Measurements from ENCODE around the gene OR51F1.

The OR51F1 gene

GRCh38 chr11:4768094-4768493, 1.6 kb downstream of the OR51F1 start:
- H3K14ac ChIP-seq (ENCODE audit: low read length in 2 of 2) = no peak overlapping the region
- no peaks in the 10 kb centered on the region for H3K4me1 ChIP-seq (ENCODE audit: control insufficient read depth, insufficient read depth, low read depth, low read length)

GRCh38 chr11:4766420-4767043, 3.2 kb downstream of the OR51F1 start:
- no peak overlapping the region for H2BK120ac ChIP-seq (ENCODE audit: low read depth, low read length)
- no peaks in the 10 kb centered on the region for H3K27me3 ChIP-seq (ENCODE audit: control insufficient read depth in 1 of 2, insufficient read depth in 1 of 2, low read length in 2 of 2)
- H3K18ac ChIP-seq (ENCODE audit: low read depth in 1 of 2, low read length in 2 of 2) = no peak overlapping the region
- no peak overlapping the region for H2BK5ac ChIP-seq (ENCODE audit: low read depth, low read length, poor library complexity, severe bottlenecking)
- DNase-seq = no peak
- H4K8ac ChIP-seq (ENCODE audit: low read length) = no peak overlapping the region
- H3K36me3 ChIP-seq (ENCODE audit: control insufficient read depth in 1 of 2, insufficient read depth in 2 of 2, low read depth in 1 of 2, low read length in 2 of 2) = no peaks in the 10 kb centered on the region
- 17% methylated on average over 1 of the region's 6 CpGs for WGBS
- H2AK5ac ChIP-seq (ENCODE audit: low read length, severe bottlenecking) = no peak overlapping the region
- no peaks in the 10 kb centered on the region for H3K9me3 ChIP-seq (ENCODE audit: control insufficient read depth, low read length)
- no peak overlapping the region for H3K4ac ChIP-seq (ENCODE audit: low read depth in 1 of 2, low read length in 2 of 2)
- H3K4me3 ChIP-seq (ENCODE audit: insufficient read depth in 1 of 2, low read depth in 1 of 2, low read length in 2 of 2) = no peak overlapping the region
- H3K27ac ChIP-seq (ENCODE audit: low read length, poor library complexity, severe bottlenecking) = no peak overlapping the region
- H2BK12ac ChIP-seq (ENCODE audit: low read length in 2 of 2) = no peak overlapping the region
- no peaks in the 10 kb centered on the region for H3K4me1 ChIP-seq (ENCODE audit: control insufficient read depth, insufficient read depth, low read depth, low read length)
- H3K9ac ChIP-seq (ENCODE audit: low read length) = no peak overlapping the region
- H3K4me2 ChIP-seq (ENCODE audit: low read length, poor library complexity, severe bottlenecking) = no peak overlapping the region
- H2BK15ac ChIP-seq (ENCODE audit: low read depth, poor library complexity, severe bottlenecking) = no peak overlapping the region
- H2AFZ ChIP-seq (ENCODE audit: low read depth, low read length) = no peak overlapping the region
- H3K23ac ChIP-seq (ENCODE audit: low read length in 2 of 2) = no peak overlapping the region
- no peak overlapping the region for H4K91ac ChIP-seq (ENCODE audit: low read length)
- no peaks in the 10 kb centered on the region for H3K79me1 ChIP-seq (replicated peaks; ENCODE audit: low read length, poor library complexity, severe bottlenecking)
- no peak overlapping the region for H3K14ac ChIP-seq (ENCODE audit: low read length in 2 of 2)

More at GRCh38 chr11:4768094-4768493, 1.6 kb downstream of the OR51F1 start:
- Histone ChIP-seq H3K27me3 (ENCODE audit: control insufficient read depth in 1 of 2, insufficient read depth in 1 of 2, low read length in 2 of 2) (no peaks in the 10 kb centered on the region), H3K9ac (ENCODE audit: low read length) (no peak overlapping the region), H3K27ac (ENCODE audit: low read length, poor library complexity, severe bottlenecking) (no peak overlapping the region), H2BK12ac (ENCODE audit: low read length in 2 of 2) (no peak overlapping the region), H2BK15ac (ENCODE audit: low read depth, poor library complexity, severe bottlenecking) (no peak overlapping the region), H3K79me1 (replicated peaks; ENCODE audit: low read length, poor library complexity, severe bottlenecking) (no peaks in the 10 kb centered on the region), H3K18ac (ENCODE audit: low read depth in 1 of 2, low read length in 2 of 2) (no peak overlapping the region), H3K4me3 (ENCODE audit: insufficient read depth in 1 of 2, low read depth in 1 of 2, low read length in 2 of 2) (no peak overlapping the region), H2BK120ac (ENCODE audit: low read depth, low read length) (no peak overlapping the region), H3K4me2 (ENCODE audit: low read length, poor library complexity, severe bottlenecking) (no peak overlapping the region), H4K8ac (ENCODE audit: low read length) (no peak overlapping the region), H2AFZ (ENCODE audit: low read depth, low read length) (no peak overlapping the region), H3K23ac (ENCODE audit: low read length in 2 of 2) (no peak overlapping the region), H3K36me3 (ENCODE audit: control insufficient read depth in 1 of 2, insufficient read depth in 2 of 2, low read depth in 1 of 2, low read length in 2 of 2) (no peaks in the 10 kb centered on the region), H3K9me3 (ENCODE audit: control insufficient read depth, low read length) (no peaks in the 10 kb centered on the region), H2AK5ac (ENCODE audit: low read length, severe bottlenecking) (no peak overlapping the region), H2BK5ac (ENCODE audit: low read depth, low read length, poor library complexity, severe bottlenecking) (no peak overlapping the region), H3K4ac (ENCODE audit: low read depth in 1 of 2, low read length in 2 of 2) (no peak overlapping the region), H4K91ac (ENCODE audit: low read length) (no peak overlapping the region)
- no peak for DNase-seq

- Histone ChIP-seq H2BK5ac (ENCODE audit: low read depth, low read length, poor library complexity, severe bottlenecking) (no peak overlapping the region), H3K36me3 (ENCODE audit: control insufficient read depth in 1 of 2, insufficient read depth in 2 of 2, low read depth in 1 of 2, low read length in 2 of 2) (no peaks in the 10 kb centered on the region), H3K18ac (ENCODE audit: low read depth in 1 of 2, low read length in 2 of 2) (no peak overlapping the region), H3K23ac (ENCODE audit: low read length in 2 of 2) (no peak overlapping the region), H3K4me3 (ENCODE audit: insufficient read depth in 1 of 2, low read depth in 1 of 2, low read length in 2 of 2) (no peak overlapping the region), H3K9me3 (ENCODE audit: control insufficient read depth, low read length) (no peaks in the 10 kb centered on the region), H3K79me1 (replicated peaks; ENCODE audit: low read length, poor library complexity, severe bottlenecking) (no peaks in the 10 kb centered on the region), H2AFZ (ENCODE audit: low read depth, low read length) (no peak overlapping the region), H2AK5ac (ENCODE audit: low read length, severe bottlenecking) (no peak overlapping the region), H2BK15ac (ENCODE audit: low read depth, poor library complexity, severe bottlenecking) (no peak overlapping the region), H4K91ac (ENCODE audit: low read length) (no peak overlapping the region), H3K9ac (ENCODE audit: low read length) (no peak overlapping the region), H3K27me3 (ENCODE audit: control insufficient read depth in 1 of 2, insufficient read depth in 1 of 2, low read length in 2 of 2) (no peaks in the 10 kb centered on the region), H3K27ac (ENCODE audit: low read length, poor library complexity, severe bottlenecking) (no peak overlapping the region), H3K4me2 (ENCODE audit: low read length, poor library complexity, severe bottlenecking) (no peak overlapping the region), H4K8ac (ENCODE audit: low read length) (no peak overlapping the region), H3K14ac (ENCODE audit: low read length in 2 of 2) (no peak overlapping the region), H3K4ac (ENCODE audit: low read depth in 1 of 2, low read length in 2 of 2) (no peak overlapping the region), H3K4me1 (ENCODE audit: control insufficient read depth, insufficient read depth, low read depth, low read length) (no peaks in the 10 kb centered on the region), H2BK12ac (ENCODE audit: low read length in 2 of 2) (no peak overlapping the region), H2BK120ac (ENCODE audit: low read depth, low read length) (no peak overlapping the region)
- DNase-seq = no peak
- WGBS = 79% methylated on average over 2 of the region's 2 CpGs
These were observed 6.6 kb downstream of the OR51F1 start for GRCh38 chr11:4763096-4763495.

GRCh38 chr11:4751201-4751600, 18.5 kb downstream of the OR51F1 start:
- H3K4ac ChIP-seq (ENCODE audit: low read depth in 1 of 2, low read length in 2 of 2) = no peak overlapping the region

More at GRCh38 chr11:4751201-4751600, 18.5 kb downstream of the OR51F1 start:
- no peak overlapping the region for H3K18ac ChIP-seq (ENCODE audit: low read depth in 1 of 2, low read length in 2 of 2)
- H3K9me3 ChIP-seq (ENCODE audit: control insufficient read depth, low read length) = no peaks in the 10 kb centered on the region
- H3K9ac ChIP-seq (ENCODE audit: low read length) = no peak overlapping the region
- no peak for DNase-seq
- no peak overlapping the region for H2BK12ac ChIP-seq (ENCODE audit: low read length in 2 of 2)
- H2AK5ac ChIP-seq (ENCODE audit: low read length, severe bottlenecking) = no peak overlapping the region
- no peaks in the 10 kb centered on the region for H3K79me1 ChIP-seq (replicated peaks; ENCODE audit: low read length, poor library complexity, severe bottlenecking)
- no peak overlapping the region for H2BK5ac ChIP-seq (ENCODE audit: low read depth, low read length, poor library complexity, severe bottlenecking)
- no peaks in the 10 kb centered on the region for H3K4me1 ChIP-seq (ENCODE audit: control insufficient read depth, insufficient read depth, low read depth, low read length)
- no peak overlapping the region for H4K8ac ChIP-seq (ENCODE audit: low read length)
- no peaks in the 10 kb centered on the region for H3K36me3 ChIP-seq (ENCODE audit: control insufficient read depth in 1 of 2, insufficient read depth in 2 of 2, low read depth in 1 of 2, low read length in 2 of 2)
- 58% methylated on average over 1 of the region's 1 CpG for WGBS
- no peak overlapping the region for H2BK15ac ChIP-seq (ENCODE audit: low read depth, poor library complexity, severe bottlenecking)
- no peak overlapping the region for H2AFZ ChIP-seq (ENCODE audit: low read depth, low read length)
- H3K23ac ChIP-seq (ENCODE audit: low read length in 2 of 2) = no peak overlapping the region
- no peak overlapping the region for H3K4me3 ChIP-seq (ENCODE audit: insufficient read depth in 1 of 2, low read depth in 1 of 2, low read length in 2 of 2)
- H2BK120ac ChIP-seq (ENCODE audit: low read depth, low read length) = no peak overlapping the region
- no peaks in the 10 kb centered on the region for H3K27me3 ChIP-seq (ENCODE audit: control insufficient read depth in 1 of 2, insufficient read depth in 1 of 2, low read length in 2 of 2)
- no peak overlapping the region for H3K4me2 ChIP-seq (ENCODE audit: low read length, poor library complexity, severe bottlenecking)
- no peak overlapping the region for H3K14ac ChIP-seq (ENCODE audit: low read length in 2 of 2)
- no peak overlapping the region for H3K27ac ChIP-seq (ENCODE audit: low read length, poor library complexity, severe bottlenecking)
- no peak overlapping the region for H4K91ac ChIP-seq (ENCODE audit: low read length)
